HG02798 (cell line): ENCODE data around the gene CREBBP.
"Not testable (repeated sequence)": the region's sequence is repeated elsewhere in the genome, so short reads cannot be mapped to it uniquely, and the experiment has no call there.

Experiments used
- ATAC-seq: cut with Tn5 transposase; IDR thresholded peaks from one replicate; pipeline ENCODE4 v1.9.1; 2021; ENCODE audit warnings: mild to moderate bottlenecking; ENCODE audit not compliant: unreplicated experiment, poor library complexity

Gene CREBBP

DNA sequence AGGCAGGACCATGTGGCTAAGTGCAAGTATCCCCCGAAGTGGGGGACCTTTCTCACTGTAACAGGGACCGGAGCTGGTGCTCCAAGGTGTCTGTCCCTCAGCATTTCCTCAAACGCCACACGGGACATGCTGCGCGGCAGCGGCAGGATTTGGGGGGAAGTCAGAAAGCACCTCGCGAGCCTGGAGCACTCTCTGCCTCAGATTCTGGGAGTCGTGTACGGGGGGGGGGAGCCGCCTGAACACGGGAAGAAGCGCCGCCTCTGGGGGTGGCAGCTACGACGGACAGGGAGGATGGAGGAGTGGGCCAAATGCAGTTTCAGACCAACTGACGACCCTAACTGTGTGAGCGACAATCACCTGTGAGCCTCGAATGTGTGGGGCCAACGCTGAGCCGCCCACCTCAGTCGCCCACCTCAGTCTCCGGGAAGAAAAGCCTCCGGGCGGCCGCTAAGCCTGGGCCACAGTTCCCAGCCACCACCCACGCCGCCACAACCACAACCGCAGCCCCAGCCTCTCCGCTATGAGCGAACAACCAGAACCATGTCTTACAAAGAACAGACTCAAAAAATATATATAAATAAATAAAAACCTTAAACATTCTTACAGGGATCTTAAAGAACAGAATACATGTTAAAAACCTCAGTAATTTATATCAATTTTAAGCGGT, 154.4 kb downstream of the CREBBP start:
- no peak for ATAC-seq

DNA sequence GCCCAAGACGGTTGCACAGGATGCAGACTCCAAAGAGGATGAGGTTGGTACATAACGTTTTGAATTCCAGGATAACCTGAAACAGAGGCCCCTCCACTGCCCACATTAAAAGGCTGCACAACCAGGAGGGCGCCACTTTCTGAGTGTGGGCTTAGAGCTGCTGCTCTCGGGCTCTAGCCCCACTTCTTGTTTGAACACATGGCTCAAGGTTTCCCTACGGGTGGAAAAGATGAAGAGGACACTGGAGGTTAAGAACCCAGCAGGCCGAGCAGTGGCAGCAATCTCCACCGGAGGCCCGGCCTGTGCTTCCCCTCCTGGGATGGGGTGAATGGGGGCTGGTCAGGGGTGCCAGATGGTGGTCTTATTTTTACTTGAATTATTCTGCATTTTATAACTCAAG, 155.2 kb downstream of the CREBBP start:
- ATAC-seq: no peak

DNA sequence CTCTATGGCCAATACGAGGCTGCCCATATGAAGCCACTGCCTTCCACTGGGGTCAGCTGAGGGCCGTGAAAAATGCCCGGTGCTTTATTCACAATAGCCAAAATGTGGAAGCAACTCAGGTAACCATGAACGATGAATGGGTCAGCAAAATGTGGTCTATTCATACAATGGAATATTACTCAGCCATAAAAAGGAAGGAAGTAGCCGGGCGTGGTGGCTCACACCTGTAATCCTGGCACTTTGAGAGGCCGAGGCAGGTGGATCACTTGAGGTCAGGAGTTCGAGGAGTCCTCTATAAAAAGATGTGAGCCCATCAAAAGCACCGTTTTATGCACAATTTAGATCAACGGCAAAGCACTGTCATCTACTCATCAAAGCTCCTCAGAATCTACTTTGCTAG, 158.0 kb downstream of the CREBBP start:
- ATAC-seq: no peak

DNA sequence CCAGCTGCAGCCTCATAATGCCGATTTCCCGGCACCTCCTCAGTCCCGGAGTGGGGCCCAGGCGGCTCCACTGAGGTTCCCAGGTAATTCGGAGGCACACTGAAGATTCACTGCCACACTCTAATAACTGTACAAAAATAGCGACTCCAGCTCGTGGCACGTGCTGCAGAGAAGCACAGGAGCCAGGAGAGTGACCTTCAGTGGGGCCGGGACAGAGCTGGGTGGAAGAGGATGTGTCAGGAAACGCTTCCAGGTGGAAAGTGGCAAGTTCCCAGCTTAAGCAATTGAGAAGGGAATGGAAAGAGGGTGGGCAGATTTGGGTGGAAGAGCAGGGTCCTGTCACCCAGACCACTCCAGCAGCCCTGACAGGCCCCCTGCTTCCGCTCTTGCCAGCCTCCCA, 160.1 kb downstream of the CREBBP start:
- ATAC-seq: no peak

DNA sequence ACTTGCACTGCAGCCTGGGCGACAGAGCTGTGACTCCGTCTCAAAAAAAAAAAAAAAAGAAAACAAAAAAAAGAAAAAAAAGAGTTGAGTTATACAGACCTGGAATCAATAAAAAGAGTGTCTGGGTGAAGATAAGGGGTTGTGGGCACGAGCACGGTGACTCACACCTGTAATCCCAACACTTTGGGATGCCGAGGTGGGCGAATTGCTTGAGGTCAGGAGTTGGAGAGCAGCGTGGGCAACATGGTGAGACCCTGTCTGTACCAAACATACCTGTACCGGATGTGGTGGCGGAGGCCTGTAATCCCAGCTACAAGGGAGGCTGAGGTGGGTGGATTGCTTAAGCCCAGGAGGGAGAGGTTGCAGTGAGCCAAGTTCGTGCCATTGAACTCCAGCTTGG, 161.9 kb downstream of the CREBBP start:
- ATAC-seq: no peak

DNA sequence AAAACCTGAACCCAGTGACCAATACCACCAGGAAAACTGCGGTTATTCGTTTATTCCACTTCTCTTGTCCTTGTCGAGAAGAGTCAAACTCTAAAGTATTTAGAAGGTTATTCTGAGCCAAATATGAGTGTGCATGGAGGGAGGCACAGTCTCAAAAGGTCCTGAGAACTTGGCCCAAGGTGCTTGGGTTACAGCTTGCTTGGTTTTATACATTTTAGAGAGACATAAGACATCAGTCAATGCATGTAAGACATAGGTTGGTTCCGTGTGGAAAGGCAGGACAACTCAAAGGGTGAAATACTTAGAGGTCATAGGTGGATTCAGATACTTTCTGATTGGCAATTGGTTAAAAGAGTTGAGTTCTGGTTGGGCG, 162.5 kb downstream of the CREBBP start:
- ATAC-seq: no peak

DNA sequence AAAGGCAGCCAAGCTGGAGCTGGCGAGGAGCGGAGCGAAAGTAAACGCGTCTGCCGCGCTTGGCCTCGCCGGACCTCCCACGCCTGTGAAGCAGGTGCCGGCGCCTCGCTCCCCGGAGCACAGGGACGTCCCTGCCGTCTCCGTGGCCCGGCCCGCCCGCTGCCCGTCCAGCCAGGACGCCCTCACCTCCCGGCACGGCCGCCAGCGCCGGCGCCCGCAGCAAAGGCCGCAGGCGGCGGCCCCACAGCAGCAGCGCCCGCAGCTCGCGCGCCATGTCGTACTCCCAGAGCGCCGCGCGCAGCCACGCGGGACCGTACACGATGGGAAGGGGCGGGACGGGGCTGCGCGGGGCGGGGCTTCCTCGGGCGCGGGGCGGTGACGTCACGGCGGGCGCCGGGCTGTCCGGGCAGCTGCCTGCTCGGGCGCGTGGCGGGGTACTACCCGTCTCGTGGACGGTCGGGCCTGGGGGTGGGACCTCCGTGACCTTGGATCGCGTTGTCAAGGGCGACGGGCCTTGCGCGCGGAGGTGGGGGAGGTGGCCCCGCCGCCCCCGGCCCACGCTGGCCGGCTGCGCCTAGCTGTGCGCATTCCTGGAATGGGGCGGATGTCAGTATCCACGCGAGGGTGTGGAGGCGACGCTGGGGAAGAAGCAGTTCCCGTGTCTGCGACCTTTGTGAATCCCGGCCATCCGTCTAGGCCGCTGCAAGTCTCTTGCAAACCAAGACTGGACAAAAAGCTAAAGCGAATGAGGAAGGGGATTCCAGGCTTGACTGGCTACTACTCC, 163.1 kb downstream of the CREBBP start, which contains the start of gene TRAP1:
TSS of gene TRAP1 (minus strand) at position 290 of the 784 bp plus-strand sequence. CDS start at position 274, 16 bp downstream.
- ATAC-seq: peak; percentile 92

DNA sequence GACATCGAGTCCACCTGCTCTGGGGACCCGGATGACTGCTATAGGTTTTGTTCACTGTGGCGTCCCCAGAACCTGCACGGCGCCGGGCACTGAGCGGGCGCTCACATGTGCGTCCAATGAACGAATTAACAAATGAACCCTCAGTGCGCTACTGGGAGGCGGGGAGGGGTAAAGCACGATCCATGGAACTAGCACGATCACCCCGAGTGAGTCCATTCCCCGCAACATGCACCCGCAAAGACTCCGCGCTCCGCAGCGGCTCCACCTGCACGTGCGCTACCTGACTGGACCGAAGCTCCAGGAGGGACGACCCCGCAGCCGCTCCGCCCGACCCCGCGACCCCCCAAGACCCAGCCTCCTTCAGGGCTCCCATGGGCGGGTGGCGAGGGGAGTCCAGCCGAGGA, 163.7 kb downstream of the CREBBP start:
- ATAC-seq: peak; percentile 15

DNA sequence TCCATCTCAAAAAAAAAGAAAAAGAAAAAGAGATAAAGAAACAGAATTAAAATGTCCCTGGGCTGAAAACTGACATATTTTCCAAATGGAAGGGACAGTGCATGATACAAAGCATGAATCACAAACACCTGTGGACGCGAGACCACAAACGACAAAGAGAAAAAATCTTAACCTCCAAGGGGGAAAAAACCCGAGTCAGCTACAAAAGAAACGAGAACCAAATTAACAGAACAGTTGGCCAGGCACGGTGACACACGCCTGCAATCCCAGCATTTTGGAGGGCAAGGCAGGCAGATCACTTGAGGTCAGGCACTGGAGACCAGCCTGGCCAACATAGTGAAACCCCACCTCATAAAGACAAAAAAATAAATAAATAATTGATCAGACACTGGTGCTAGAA, 165.1 kb downstream of the CREBBP start:
- ATAC-seq: no peak

DNA sequence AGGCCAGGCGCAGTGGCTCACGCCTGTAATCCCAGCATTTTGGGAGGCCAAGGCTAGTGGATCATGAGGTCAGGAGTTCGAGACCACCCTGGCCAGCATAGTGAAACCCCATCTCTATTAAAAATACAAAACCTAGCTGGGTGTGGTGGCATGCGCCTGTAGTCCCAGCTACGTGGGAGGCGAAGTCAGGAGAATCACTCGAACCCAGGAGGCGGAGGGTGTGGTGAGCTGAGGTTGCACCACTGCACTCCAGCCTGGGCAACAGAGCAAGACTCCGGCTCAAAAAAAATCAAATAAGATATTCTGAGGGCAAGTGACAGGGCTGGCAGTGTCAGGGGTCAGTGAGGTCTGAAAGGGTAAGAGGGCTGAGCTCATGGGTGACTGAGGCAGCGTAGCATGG, 166.1 kb downstream of the CREBBP start:
- ATAC-seq: not testable (repeated sequence)

DNA sequence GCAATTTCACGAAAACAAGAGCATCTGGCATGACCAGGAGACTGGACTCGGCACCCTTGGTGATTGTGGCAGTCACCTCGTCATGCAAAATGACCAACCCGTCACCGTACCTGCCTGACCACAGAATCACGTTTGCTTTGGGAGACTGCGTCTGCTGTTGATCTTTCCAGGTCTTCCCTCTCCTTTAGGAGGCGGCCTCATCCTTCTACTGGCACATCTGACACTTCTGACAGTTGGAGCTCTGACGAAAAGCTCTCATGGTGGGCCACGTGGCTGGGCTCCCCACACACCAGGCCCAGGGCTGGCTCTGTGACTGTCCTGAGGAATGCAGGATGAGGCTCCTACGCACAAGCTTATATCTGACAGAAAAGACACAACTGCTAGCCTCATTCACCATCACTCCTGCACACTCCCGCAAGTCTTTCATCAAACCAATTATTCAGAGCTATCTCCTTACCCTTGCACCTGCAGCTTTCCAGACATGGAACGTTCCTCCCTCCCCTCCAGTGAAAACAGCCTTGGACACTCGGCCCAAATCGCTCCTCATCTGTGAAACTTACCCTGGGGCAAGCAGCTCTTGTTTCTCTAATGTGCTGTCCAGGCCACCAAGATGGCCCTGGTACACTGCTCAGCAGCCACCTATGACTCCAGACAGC, 166.8 kb downstream of the CREBBP start:
- ATAC-seq: no peak

DNA sequence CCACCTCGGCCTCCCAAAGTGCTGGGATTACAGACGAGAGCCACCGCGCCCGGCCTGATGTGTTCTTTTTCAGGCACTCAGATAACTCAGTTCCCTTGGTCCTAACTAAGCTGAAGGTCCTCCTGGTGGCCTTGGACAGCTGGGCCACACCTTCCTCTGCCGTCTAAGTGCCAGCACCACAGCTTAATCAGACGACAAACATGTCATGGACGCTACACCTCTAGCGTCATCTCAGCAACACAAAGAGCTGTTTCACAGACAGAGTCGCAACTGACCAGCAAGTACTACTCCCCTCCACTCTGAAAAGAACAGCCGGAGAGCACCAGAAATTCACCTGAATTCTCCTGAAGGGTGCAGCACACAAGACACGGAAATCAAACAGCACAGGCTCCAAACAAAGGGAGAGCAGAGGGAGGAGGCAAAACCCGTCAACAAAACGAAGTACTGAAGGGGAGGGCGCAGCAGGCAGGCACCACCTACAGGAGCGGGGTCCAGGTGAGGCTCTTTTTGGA, 167.6 kb downstream of the CREBBP start:
- ATAC-seq: no peak

DNA sequence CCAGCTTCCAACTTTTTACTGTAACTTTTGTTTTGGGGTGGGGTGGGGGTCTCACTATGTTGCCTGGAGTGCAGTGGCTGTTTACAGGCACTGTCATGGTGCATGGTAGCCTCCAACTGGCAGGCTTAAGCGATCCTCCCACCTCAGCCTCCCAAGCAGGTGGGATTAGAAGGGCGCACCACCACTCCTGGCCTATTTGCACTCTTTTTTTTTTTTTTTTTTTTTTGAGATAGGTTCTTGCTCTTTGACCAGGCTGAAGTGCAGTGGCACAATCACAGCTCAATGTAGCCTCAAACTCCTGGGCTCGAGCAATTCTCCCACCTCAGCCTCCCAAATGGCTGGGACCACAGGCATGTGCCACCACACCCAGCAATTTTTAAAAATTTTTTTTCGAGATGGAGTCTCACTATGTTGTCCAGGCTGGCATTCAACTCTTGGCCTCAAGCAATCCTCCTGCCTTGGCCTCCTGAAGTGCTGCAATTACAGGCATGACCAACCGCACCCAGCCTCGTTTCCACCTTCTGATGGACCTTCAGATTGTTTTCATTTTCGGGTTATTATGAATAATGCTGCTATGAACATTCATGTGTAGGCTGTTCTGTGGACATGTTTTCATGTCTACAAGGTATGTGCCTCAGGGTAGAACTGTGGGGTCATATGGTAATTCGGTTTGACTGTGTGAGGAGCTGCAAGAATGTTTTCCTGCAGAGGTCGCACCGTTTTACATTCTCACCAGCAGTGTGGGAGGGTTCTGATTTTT, 174.1 kb downstream of the CREBBP start:
- ATAC-seq: no peak

DNA sequence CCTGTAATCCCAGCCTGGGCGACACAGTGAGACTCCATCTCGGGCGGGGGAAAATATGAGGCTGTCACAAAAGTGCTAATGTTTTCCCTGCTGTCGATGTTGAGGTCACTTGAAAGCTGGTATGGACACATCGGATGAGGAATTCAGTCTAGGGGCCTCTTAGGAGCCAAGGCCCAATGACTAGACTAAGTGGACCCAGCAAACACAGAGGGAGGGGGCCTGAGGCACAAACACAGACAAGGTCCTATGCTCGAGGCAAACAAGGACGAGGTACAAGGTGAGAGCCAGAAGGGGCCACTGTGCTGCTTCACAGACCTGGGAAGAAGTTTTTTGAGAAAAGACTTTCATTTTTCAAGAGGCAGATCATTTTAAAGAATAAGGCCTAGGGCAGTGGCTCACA, 178.4 kb downstream of the CREBBP start:
- ATAC-seq: no peak

DNA sequence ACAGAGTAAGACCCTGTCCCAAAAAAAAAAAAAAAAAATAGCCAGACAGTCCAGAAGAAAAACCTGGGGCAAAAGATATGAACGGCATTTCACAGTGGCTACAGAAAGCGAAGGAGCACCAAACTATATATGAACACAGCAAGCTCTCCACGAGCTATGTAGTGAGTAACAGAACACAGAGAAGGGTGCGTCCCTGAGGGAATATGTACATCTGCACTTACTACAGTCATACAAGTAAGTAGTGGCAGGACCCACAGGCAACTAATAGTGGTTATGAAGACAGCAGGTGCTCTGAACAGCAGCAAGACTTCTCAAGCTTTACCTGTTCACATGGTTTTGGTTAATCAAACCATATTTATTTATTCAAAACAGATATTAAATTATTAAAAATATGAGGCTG, 179.0 kb downstream of the CREBBP start:
- no peak for ATAC-seq

DNA sequence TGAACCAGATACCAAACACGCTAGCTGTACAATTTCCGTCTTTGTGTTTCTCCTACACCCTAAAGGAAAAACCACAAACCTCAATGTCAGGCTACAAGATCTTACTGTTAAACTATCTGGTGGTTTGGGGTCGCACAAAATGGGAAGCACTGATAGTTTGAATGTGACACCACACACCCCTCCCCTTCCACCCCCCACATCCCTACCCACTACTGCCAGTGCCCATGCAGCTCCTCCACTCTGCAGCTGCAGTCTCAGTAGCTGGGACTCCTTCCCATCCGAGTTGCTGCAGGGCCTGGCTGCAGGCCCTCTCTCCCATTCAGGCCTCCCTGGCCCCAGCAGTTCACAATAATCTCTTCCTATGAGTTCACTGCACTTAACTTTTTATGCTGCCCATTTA, 181.6 kb downstream of the CREBBP start:
- ATAC-seq: no peak

DNA sequence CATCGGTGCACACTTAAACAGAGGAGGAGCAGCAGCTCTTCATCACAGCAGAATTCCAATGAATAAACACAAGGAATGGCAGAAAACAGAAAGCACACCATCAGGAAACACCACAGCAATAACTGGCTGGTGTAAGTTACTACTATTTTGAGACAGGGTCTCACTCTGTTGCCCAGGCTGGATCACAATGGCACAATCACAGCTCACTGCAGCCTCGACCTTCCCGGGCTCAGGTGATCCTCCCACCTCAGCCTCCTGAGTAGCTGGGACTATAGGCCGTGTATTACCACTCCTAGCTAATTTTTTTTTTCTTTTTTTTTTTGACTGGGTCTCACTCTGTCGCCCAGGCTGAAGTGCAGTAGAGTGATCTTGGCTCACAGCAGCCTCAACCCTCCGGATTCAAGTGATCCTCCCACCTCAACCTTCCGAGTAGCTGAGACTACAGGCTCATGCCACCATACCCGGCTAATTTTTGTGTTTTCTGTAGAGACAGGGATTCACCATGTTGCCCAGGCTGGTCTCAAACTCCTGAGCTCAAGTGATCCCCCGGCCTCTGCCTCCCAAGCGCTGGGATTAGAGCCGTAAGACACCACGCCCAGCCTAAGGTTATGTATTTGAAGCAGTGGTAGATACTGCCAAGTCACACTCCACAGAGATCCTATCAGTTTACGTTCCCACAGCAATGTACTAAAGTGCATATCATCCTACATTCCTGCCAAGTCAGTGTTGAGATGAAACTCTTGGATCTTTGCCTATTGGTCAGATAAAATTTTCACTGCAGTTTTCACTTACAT, 183.9 kb downstream of the CREBBP start:
- ATAC-seq: no peak

DNA sequence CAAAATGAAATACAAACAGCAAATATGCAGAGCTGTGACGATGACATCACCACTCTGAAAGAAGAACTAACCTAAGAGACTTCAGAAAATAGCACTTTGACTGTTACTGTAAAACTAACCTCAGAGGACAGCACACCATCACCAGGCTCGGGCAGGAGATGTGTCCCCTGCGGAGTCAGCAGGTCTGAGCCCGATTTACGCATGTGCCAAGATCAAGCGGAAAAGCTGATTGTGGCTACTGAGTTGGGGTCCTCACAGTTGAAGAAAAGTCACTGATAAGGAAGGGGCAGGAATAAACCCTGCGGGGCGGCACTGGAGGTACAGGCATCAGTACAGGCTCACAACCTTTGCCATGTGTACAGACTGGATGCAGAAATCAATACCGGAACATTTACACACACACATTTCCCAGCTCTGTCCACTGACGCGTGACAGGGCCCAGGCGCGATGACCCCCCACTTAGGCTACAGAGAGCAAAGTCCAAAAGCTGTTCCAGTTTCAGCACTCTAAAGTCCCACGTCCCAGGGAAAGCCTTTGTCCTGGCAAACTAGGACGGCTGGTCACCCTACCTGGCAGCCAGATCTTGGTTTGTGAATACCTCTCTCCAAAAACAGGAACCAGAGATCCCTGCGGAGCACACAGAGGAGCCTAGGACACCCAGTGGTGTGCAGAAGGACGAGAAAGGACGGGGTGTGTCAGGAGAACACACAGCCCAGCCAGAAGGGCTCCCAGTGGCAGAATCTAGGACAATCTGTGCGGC, 184.7 kb downstream of the CREBBP start:
- no peak for ATAC-seq

DNA sequence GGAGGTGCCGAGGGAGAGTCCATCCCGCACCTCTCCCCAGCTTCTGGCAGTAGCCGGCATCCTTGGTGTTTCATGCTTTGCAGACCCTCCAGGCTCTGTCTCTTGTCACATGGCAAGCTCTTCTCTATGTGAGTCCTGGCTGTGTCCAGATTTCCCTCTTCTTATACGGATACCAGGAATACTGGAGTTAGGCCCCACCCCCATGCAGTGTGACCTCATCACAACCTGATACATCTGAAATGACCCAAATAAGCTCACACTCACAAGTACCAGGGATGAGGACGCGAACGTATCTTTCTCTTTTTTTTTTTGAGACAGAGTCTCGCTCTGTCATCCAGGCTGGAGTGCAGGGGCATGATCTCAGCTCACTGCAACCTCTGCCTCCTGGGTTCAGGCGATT, 186.5 kb downstream of the CREBBP start:
- ATAC-seq: no peak
